Endothelial cell of umbilical vein (primary cell): ENCODE measurements around the gene NEK7. TPM values are rescaled to one million over a fixed set of nuclear protein-coding genes. Genes with fewer than 3 reads are reported as not detected.

Source experiments
- BruUV-seq: library from RNA; stranded (reverse); fragments of 400-500 nt; replicated peaks from 2 replicates; lab custom pipeline; 2021; lab: Mats Ljungman, UMichigan
- CTCF ChIA-PET: fragments of 300-600, 350-600 bp; sonication (Branson Sonifier 250); formaldehyde crosslinking; loops from one replicate; lab custom pipeline; 2021; ENCODE audit warnings: antibody characterized with exemption, inconsistent platforms; lab: Charles Lee
- POLR2A ChIA-PET: fragments of 300-600, 350-600 bp; sonication (Branson Sonifier 250); formaldehyde crosslinking; loops from one replicate; lab custom pipeline; 2021; ENCODE audit warnings: antibody characterized with exemption, inconsistent platforms; lab: Charles Lee
- DNase-seq: peaks from one replicate; pipeline ENCODE4 v3.0.0-alpha.2; 2011; ENCODE audit warnings: low read depth, low spot score
- FAIRE-seq: peaks from 2 replicates; lab custom pipeline; 2011; peaks lifted over from hg19 to GRCh38; lab: Jason Lieb, UNC
- H2AFZ ChIP-seq: 2 replicates; pipeline ENCODE4 v1.6.0; 2012; ENCODE audit warnings: low read depth, low read length, control low read depth, inconsistent platforms
- H3K27ac ChIP-seq: 2 replicates; pipeline ENCODE4 v1.5.1; 2011; ENCODE audit warnings: low read depth, mild to moderate bottlenecking, control low read depth, low read length, moderate library complexity; ENCODE audit not compliant: insufficient read depth
- H3K27me3 ChIP-seq, 2 experiments: 2 replicates each; pipeline versions ENCODE4 v1.6.0 to v1.6.1; 2011; ENCODE audit warnings: low read length in 2 of 2, mixed read lengths in 1 of 2; ENCODE audit not compliant: control insufficient read depth in 2 of 2, insufficient read depth in 2 of 2
- H3K36me3 ChIP-seq, 2 experiments: 2 replicates in 1 of 2; 3 replicates in 1 of 2; pipeline ENCODE4 v1.5.1; 2011; ENCODE audit warnings: low read length in 2 of 2, mild to moderate bottlenecking in 1 of 2, moderate library complexity in 1 of 2; ENCODE audit not compliant: control insufficient read depth in 2 of 2, insufficient read depth in 2 of 2; ENCODE audit errors: extremely low read depth in 1 of 2
- H3K4me1 ChIP-seq: 3 replicates; pipeline ENCODE4 v1.5.1; 2011; ENCODE audit warnings: mild to moderate bottlenecking, low read length; ENCODE audit not compliant: control insufficient read depth, insufficient read depth; ENCODE audit errors: extremely low read depth
- H3K4me2 ChIP-seq: 2 replicates; pipeline ENCODE4 v1.6.1; 2011; ENCODE audit warnings: low read length, control low read depth, mixed read lengths; ENCODE audit not compliant: insufficient read depth
- H3K4me3 ChIP-seq, 3 experiments: fragments of 200-600 bp in 1 of 3; sonication (generic), shearing (Covaris generic) in 1 of 3; replicated peaks in 1 of 3; 2 replicates each; pipeline ENCODE4 v1.5.1; 2011 to 2016; ENCODE audit warnings: control low read depth in 3 of 3, low read length in 3 of 3, mild to moderate bottlenecking in 2 of 3, inconsistent platforms in 1 of 3, low read depth in 1 of 3, moderate library complexity in 1 of 3; ENCODE audit not compliant: insufficient read depth in 1 of 3
- H3K79me2 ChIP-seq: 2 replicates; pipeline ENCODE4 v1.6.0; 2012; ENCODE audit warnings: low read length, inconsistent platforms; ENCODE audit not compliant: control insufficient read depth, insufficient read depth
- H3K9ac ChIP-seq: replicated peaks from 2 replicates; pipeline ENCODE3; 2011; ENCODE audit warnings: low read length, control low read depth; ENCODE audit not compliant: insufficient read depth; ENCODE audit errors: extremely low read depth
- H3K9me1 ChIP-seq: replicated peaks from 3 replicates; pipeline ENCODE4 v1.6.0; 2011; ENCODE audit warnings: mild to moderate bottlenecking, low read length; ENCODE audit not compliant: control insufficient read depth, insufficient read depth; ENCODE audit errors: extremely low read depth
- H3K9me3 ChIP-seq: replicated peaks from 2 replicates; pipeline ENCODE4 v1.5.1; 2012; ENCODE audit warnings: low read length, inconsistent platforms; ENCODE audit not compliant: control insufficient read depth, insufficient read depth
- H4K20me1 ChIP-seq: replicated peaks from 2 replicates; pipeline ENCODE3; 2011; ENCODE audit warnings: mild to moderate bottlenecking, low read length; ENCODE audit not compliant: control insufficient read depth, insufficient read depth; ENCODE audit errors: extremely low read depth
- CTCF ChIP-seq, 2 donors: IDR thresholded peaks; 1 replicate in 1 of 2; 2 replicates in 1 of 2; pipeline ENCODE4 v1.5.1; 2011; ENCODE audit warnings: low read length in 2 of 2, mild to moderate bottlenecking in 2 of 2, moderate library complexity in 2 of 2, control low read depth in 1 of 2, inconsistent platforms in 1 of 2, low read depth in 1 of 2; ENCODE audit not compliant: insufficient read depth in 1 of 2; ENCODE audit errors: extremely low read depth in 1 of 2
- EZH2 ChIP-seq: IDR thresholded peaks from 2 replicates; pipeline ENCODE4 v1.6.1; 2012; ENCODE audit warnings: borderline replicate concordance, low read depth, mild to moderate bottlenecking, moderate library complexity, low read length, inconsistent platforms; ENCODE audit not compliant: severe bottlenecking
- FOS ChIP-seq: IDR thresholded peaks from 2 replicates; pipeline ENCODE4 v1.6.1; 2011; ENCODE audit warnings: mild to moderate bottlenecking, low read length, moderate library complexity, borderline replicate concordance; ENCODE audit not compliant: insufficient read depth
- GATA2 ChIP-seq: IDR thresholded peaks from 2 replicates; pipeline ENCODE4 v1.7.0; 2011; ENCODE audit warnings: low read depth, mild to moderate bottlenecking, moderate library complexity, mixed read lengths, low read length; ENCODE audit not compliant: insufficient read length, insufficient read depth
- JUN ChIP-seq: IDR thresholded peaks from 2 replicates; pipeline ENCODE4 v1.6.1; 2011; ENCODE audit warnings: borderline replicate concordance, low read depth; ENCODE audit not compliant: insufficient read length, insufficient read depth
- MAX ChIP-seq: IDR thresholded peaks from 2 replicates; pipeline ENCODE4 v1.6.1; 2011; ENCODE audit not compliant: insufficient read depth, insufficient read length
- MYC ChIP-seq: IDR thresholded peaks from one replicate; pipeline ENCODE4 v1.6.1; 2011; ENCODE audit warnings: mild to moderate bottlenecking, low read depth, low read length
- POLR2A ChIP-seq: IDR thresholded peaks from 2 replicates; pipeline ENCODE4 v1.6.1; 2012; ENCODE audit warnings: low read depth, mild to moderate bottlenecking, control low read depth, low read length
- POLR2AphosphoS5 ChIP-seq: IDR thresholded peaks from 2 replicates; pipeline ENCODE4 v1.6.1; 2012; ENCODE audit warnings: low read depth, mild to moderate bottlenecking, control low read depth, low read length, moderate library complexity; ENCODE audit not compliant: insufficient read depth
- dilution Hi-C: fragments of 300-500 bp; cut with MboI; formaldehyde crosslinking; loops from one replicate; pipeline ENCODE4 v1.15.0; 2019; ENCODE audit warnings: low sequenced_read_pairs; ENCODE audit not compliant: extremely low pct_ligation_motif_present
- intact Hi-C: fragments of 100-400 bp; cut with micrococcal nuclease; formaldehyde crosslinking; loops from one replicate; pipeline ENCODE4 v1.10.0; 2022
- polyA plus RNA-seq, 4 experiments: library from polyadenylated mRNA; depleted of rRNA in 3 of 4; stranded (reverse) in 3 of 4; unstranded in 1 of 4; fragments of >200 nt; gene quantifications; 2 replicates each; pipeline versions ENCODE4 v1.2.1 to v1.2.3, GENCODE V29; 2011 to 2012; ENCODE audit warnings: missing spikeins in 1 of 4
- total RNA-seq: library from RNA; stranded (reverse); gene quantifications from 2 replicates; pipeline ENCODE4 v1.2.3, GENCODE V29; 2021

The NEK7 gene
- total and polyA plus RNA-seq, 2 donors (not counting 3 experiments of a cell fraction or from before 2014, with no cell fraction given), result 22.6 to 45.7 TPM

- Histone ChIP-seq H3K27me3 (no peaks in the 10 kb centered on the region), H3K9me3 (no peaks in the 10 kb centered on the region), H3K79me2 (peaks cover 91% of the 10 kb centered on the region), H4K20me1 (peaks cover 10% of the 10 kb centered on the region), H3K36me3 (no peaks in the 10 kb centered on the region), H3K9ac (no peak overlapping the region), H3K27ac (no peak overlapping the region), H3K4me2 (no peak overlapping the region), H3K4me3 (no peak overlapping the region), H3K9me1 (no peaks in the 10 kb centered on the region), H2AFZ (no peak overlapping the region), H3K4me1 (peaks cover 4% of the 10 kb centered on the region)
- intact Hi-C loops, result no loop called here
- CTCF ChIA-PET, result interaction anchor here (1.5 to 1.7 kb wide), 2 partner anchors 10 kb away, joined by 4 read pairs; no protein-coding TSS in a partner anchor
- FAIRE-seq (no peak), DNase-seq (no peak)
- no TSS peak for BruUV-seq
- POLR2A ChIA-PET, result no interaction called here
- dilution Hi-C loops, result no loop called here
- TF ChIP-seq POLR2AphosphoS5, result no peak
- no peak for TF ChIP-seq JUN
- TF ChIP-seq MAX, result no peak
- TF ChIP-seq MYC, result no peak
- TF ChIP-seq CTCF (IDR thresholded peaks at IDR 0.05; ENCODE audit: extremely low read depth in 1 of 2, insufficient read depth in 1 of 2, low read depth in 1 of 2, low read length in 2 of 2), result no peak
- TF ChIP-seq POLR2A, result no peak
- TF ChIP-seq FOS, result no peak
- no peak for TF ChIP-seq EZH2
- no peak for TF ChIP-seq GATA2
Measured at GRCh38 chr1:198175423-198176170, 18.8 kb downstream of the NEK7 start.
